Mesothelial cell of epicardium (in vitro differentiated cells): ENCODE results near the gene ACVR1. TPM values are rescaled to one million over a fixed set of nuclear protein-coding genes. Genes with fewer than 3 reads are reported as not detected.

Experiments
- DNase-seq, 2 experiments: peaks; one replicate each; pipeline ENCODE4 v3.0.0; 2021; ENCODE audit warnings: low spot score in 2 of 2; ENCODE audit not compliant: unreplicated experiment in 2 of 2
- H3K27ac Mint-ChIP-seq: 2 replicates; pipeline ENCODE4 v1.8.0; 2021; ENCODE audit warnings: mixed read lengths
- H3K27me3 Mint-ChIP-seq: 2 replicates; pipeline ENCODE4 v1.8.0; 2021; ENCODE audit warnings: low read depth, mixed read lengths
- H3K36me3 Mint-ChIP-seq: 2 replicates; pipeline ENCODE4 v1.8.0; 2021; ENCODE audit warnings: mixed read lengths
- H3K4me1 Mint-ChIP-seq: 2 replicates; pipeline ENCODE4 v1.8.0; 2021; ENCODE audit warnings: mixed read lengths
- H3K4me3 Mint-ChIP-seq: 2 replicates; pipeline ENCODE4 v1.8.0; 2021; ENCODE audit warnings: mild to moderate bottlenecking, moderate library complexity, mixed read lengths
- H3K9me3 Mint-ChIP-seq: 2 replicates; pipeline ENCODE4 v1.8.0; 2021; ENCODE audit warnings: mixed read lengths
- total RNA-seq: library from RNA; stranded (reverse); gene quantifications from 3 replicates; pipeline ENCODE4 v1.2.1, GENCODE V29; 2021
- TF ChIP-seq, protein P1 (sequence below): fragments of 200-600 bp; sonication (generic); IDR thresholded peaks from one replicate; pipeline ENCODE4 v1.5.0; 2021; ENCODE audit warnings: antibody characterized with exemption; ENCODE audit not compliant: unreplicated experiment

The ACVR1 gene
- total RNA-seq, 1 donor from 2014 or later, result 27.5 TPM

GRCh38 chr2:157853211-157853610, 22.9 kb downstream of the ACVR1 start:
- no peaks in the 10 kb centered on the region for H3K9me3 Mint-ChIP-seq
- no peaks in the 10 kb centered on the region for H3K36me3 Mint-ChIP-seq
- no peak overlapping the region for H3K27ac Mint-ChIP-seq
- no peaks in the 10 kb centered on the region for H3K4me1 Mint-ChIP-seq
- H3K4me3 Mint-ChIP-seq, result no peak overlapping the region
- no peak for DNase-seq
- TF ChIP-seq, protein P1, sequence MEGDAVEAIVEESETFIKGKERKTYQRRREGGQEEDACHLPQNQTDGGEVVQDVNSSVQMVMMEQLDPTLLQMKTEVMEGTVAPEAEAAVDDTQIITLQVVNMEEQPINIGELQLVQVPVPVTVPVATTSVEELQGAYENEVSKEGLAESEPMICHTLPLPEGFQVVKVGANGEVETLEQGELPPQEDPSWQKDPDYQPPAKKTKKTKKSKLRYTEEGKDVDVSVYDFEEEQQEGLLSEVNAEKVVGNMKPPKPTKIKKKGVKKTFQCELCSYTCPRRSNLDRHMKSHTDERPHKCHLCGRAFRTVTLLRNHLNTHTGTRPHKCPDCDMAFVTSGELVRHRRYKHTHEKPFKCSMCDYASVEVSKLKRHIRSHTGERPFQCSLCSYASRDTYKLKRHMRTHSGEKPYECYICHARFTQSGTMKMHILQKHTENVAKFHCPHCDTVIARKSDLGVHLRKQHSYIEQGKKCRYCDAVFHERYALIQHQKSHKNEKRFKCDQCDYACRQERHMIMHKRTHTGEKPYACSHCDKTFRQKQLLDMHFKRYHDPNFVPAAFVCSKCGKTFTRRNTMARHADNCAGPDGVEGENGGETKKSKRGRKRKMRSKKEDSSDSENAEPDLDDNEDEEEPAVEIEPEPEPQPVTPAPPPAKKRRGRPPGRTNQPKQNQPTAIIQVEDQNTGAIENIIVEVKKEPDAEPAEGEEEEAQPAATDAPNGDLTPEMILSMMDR, result no peak
- H3K27me3 Mint-ChIP-seq, result no peaks in the 10 kb centered on the region

DNA sequence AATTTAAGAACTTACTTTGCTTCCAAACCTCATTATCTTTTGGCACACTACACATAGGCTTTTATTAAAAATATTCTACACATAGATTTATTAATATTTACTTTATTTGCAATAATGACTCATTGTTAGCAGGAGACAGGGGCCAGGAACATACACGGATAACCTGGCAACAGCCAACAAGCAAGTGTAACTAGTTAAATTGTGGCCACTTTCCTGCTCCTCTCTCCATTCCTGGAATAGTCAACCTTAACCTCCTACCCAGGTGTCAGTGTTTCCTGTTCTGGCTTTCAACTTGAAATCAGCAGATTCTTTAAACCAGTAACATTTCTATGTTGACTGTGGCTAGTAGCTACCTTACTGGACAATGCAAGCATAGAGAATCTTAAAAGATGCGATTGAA, 26.5 kb downstream of the ACVR1 start:
- Mint-ChIP-seq H3K4me1 (no peaks in the 10 kb centered on the region), H3K36me3 (peaks cover 8% of the 10 kb centered on the region), H3K27ac (no peak overlapping the region), H3K27me3 (no peaks in the 10 kb centered on the region), H3K4me3 (no peak overlapping the region), H3K9me3 (no peaks in the 10 kb centered on the region)
- no peak for DNase-seq
- TF ChIP-seq, protein P1, result no peak

GRCh38 chr2:157848213-157848612, 27.9 kb downstream of the ACVR1 start:
- Mint-ChIP-seq H3K27me3 (no peaks in the 10 kb centered on the region), H3K27ac (no peak overlapping the region), H3K36me3 (peaks cover 8% of the 10 kb centered on the region), H3K4me1 (peaks cover 9% of the 10 kb centered on the region), H3K9me3 (no peaks in the 10 kb centered on the region), H3K4me3 (no peak overlapping the region)
- TF ChIP-seq, protein P1, result no peak
- no peak for DNase-seq

DNA sequence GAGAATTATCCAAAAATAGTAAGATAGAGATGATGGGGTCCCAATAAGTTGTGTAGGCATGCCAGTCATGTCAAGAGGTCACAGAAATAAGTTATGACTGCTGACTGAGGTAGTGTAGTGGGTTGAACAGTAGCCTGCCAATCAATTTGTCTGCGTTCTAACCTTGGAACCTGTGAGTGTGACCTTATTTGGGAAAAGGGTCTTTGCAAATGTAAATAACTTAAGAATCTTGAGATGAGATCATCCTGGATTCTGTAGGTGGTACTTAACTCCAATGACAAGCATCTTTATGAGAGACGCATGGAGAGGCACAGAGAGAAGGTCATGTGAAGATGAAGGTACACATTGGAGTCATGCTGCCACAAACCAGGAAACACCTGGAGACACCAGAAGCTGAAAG, 31.0 kb downstream of the ACVR1 start:
- H3K27ac Mint-ChIP-seq, result no peak overlapping the region
- TF ChIP-seq, protein P1, result no peak

DNA sequence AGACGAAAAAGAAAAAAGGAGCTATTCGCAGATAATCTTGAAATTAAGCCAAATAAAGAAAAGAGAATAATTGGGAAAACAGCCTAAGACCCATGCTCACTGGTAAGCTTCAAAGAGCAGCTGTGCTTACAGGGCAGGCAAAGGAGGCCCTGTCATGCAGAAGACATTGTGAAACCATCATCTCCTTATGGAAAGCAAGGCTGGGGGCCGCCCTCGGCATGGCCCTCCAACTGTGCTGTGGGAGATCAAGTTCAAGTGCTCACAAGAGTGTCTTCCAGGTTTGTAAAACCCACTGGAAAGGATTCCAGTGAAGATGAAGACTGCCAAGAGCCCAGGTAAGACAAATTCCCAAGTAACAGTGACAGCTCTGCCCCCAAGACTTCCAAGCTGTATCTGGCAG, 32.2 kb downstream of the ACVR1 start:
- peaks cover 38% of the 10 kb centered on the region for H3K4me1 Mint-ChIP-seq
- no peak overlapping the region for H3K27ac Mint-ChIP-seq
- no peaks in the 10 kb centered on the region for H3K9me3 Mint-ChIP-seq
- TF ChIP-seq, protein P1, result no peak
- no peak for DNase-seq
- H3K36me3 Mint-ChIP-seq, result peaks cover 8% of the 10 kb centered on the region
- H3K27me3 Mint-ChIP-seq, result no peaks in the 10 kb centered on the region
- H3K4me3 Mint-ChIP-seq, result no peak overlapping the region

More for the DNA sequence above, 31.0 kb downstream of the ACVR1 start:
- Mint-ChIP-seq H3K27me3 (no peaks in the 10 kb centered on the region), H3K36me3 (peaks cover 8% of the 10 kb centered on the region), H3K4me3 (no peak overlapping the region), H3K4me1 (peaks cover 26% of the 10 kb centered on the region), H3K9me3 (no peaks in the 10 kb centered on the region)
- no peak for DNase-seq

DNA sequence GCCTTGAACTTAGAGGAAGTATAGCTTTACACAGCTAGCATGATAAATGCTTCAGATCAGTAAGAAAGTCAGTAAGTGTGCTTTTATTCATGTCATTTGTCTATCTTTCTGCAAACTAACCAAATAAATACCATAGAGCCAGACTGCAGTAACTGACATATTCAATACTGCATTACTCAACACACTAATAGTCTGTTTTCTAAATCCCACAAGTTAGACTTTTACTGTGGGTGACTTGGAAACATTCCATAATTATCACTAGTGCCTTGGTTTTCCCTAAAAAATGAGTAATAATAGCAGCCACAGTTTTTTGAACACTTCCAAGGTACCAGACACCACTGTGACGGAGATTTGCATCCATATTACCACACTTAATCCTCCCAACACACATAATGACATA, 33.0 kb downstream of the ACVR1 start:
- peaks cover 8% of the 10 kb centered on the region for H3K36me3 Mint-ChIP-seq
- no peaks in the 10 kb centered on the region for H3K27me3 Mint-ChIP-seq
- no peak overlapping the region for H3K27ac Mint-ChIP-seq
- no peak overlapping the region for H3K4me3 Mint-ChIP-seq
- H3K9me3 Mint-ChIP-seq, result no peaks in the 10 kb centered on the region
- TF ChIP-seq, protein P1, result no peak
- no peak for DNase-seq
- H3K4me1 Mint-ChIP-seq, result peaks cover 46% of the 10 kb centered on the region
